Aorta (tissue), 5 donors: Measurements from ENCODE around the gene APPBP2. TPM values are rescaled to one million over a fixed set of nuclear protein-coding genes. Genes with fewer than 3 reads are reported as not detected.
A peak's percentile ranks its signal among the peaks of the same experiment; 100 is the strongest.
"Not testable (repeated sequence)": the region's sequence is repeated elsewhere in the genome, so short reads cannot be mapped to it uniquely, and the experiment has no call there.

Source experiments
- ATAC-seq: fragments of 200-7000 bp; cut with Tn5 transposase; one replicate; pipeline ENCODE4 v1.9.1; 2022; ENCODE audit warnings: moderate library complexity; ENCODE audit not compliant: low FRiP score
- DNase-seq, 2 donors: peaks; one replicate each; pipeline ENCODE4 v3.0.0-alpha.2; 2020
- H3K27ac ChIP-seq, 2 donors: one replicate each; pipeline ENCODE4 v1.5.1; 2013; ENCODE audit warnings: low read length in 2 of 2, mild to moderate bottlenecking in 2 of 2, moderate library complexity in 2 of 2, control low read depth in 1 of 2, inconsistent platforms in 1 of 2, low read depth in 1 of 2
- H3K27me3 ChIP-seq, 2 donors: one replicate each; pipeline ENCODE4 v1.6.1; 2013; ENCODE audit warnings: control low read depth in 1 of 2, low read length in 1 of 2, mild to moderate bottlenecking in 1 of 2, moderate library complexity in 1 of 2; ENCODE audit not compliant: insufficient read depth in 2 of 2, control insufficient read depth in 1 of 2
- H3K36me3 ChIP-seq, 2 donors: one replicate each; pipeline ENCODE4 v1.6.1; 2013; ENCODE audit warnings: control low read depth in 1 of 2, low read length in 1 of 2, mild to moderate bottlenecking in 1 of 2; ENCODE audit not compliant: insufficient read depth in 2 of 2, control insufficient read depth in 1 of 2
- H3K4me1 ChIP-seq, 2 donors: one replicate each; pipeline ENCODE4 v1.6.1; 2013; ENCODE audit warnings: low read length in 2 of 2, control low read depth in 1 of 2, mild to moderate bottlenecking in 1 of 2, moderate library complexity in 1 of 2; ENCODE audit not compliant: insufficient read depth in 2 of 2, control insufficient read depth in 1 of 2
- H3K4me3 ChIP-seq, 2 donors: one replicate each; pipeline ENCODE4 v1.5.1; 2013; ENCODE audit warnings: low read length in 2 of 2, control low read depth in 1 of 2, mild to moderate bottlenecking in 1 of 2
- H3K9me3 ChIP-seq: one replicate; pipeline ENCODE4 v1.6.1; 2013; ENCODE audit warnings: mild to moderate bottlenecking, low read length; ENCODE audit not compliant: control insufficient read depth
- WGBS, 2 donors: extraction: QIAGEN DNeasy Blood & Tissue Kit; methylation state at CpG; one replicate each; pipeline ENCODE4 v1.1.7; 2013; 5-methylcytosine and 5-hydroxymethylcytosine counted together
- intact Hi-C, 2 donors: fragments of 100-400 bp; cut with DNase I; formaldehyde crosslinking; loops; one replicate each; pipeline versions ENCODE4 v1.14.2 to v1.15.0; 2022
- polyA plus RNA-seq, 2 donors: library from polyadenylated mRNA; stranded (reverse); fragments of 200-250 nt; gene quantifications; one replicate each; pipeline ENCODE4 v1.2.3, GENCODE V29; 2013
- total RNA-seq, 2 donors: library from RNA; stranded (reverse); fragmentation: NEBNext Ultra II Directional; extraction: Animal tissue kit (Norgen Biotek cat#: 25700); gene quantifications; one replicate each; pipeline ENCODE4 v1.2.1, GENCODE V29; 2021
- donor health status: healthy with polysubstance abuse.
- donor health status: Bipolar disorder and iron deficiency.
- donor health status: DM: no; HTN: no; CAD: no.
- donor health status: DM: no; HTN: no; CAD: no.
- donor health status: DM: yes; HTN: yes; CAD: no.

Gene APPBP2
- total and polyA plus RNA-seq, 4 donors = 4.5 to 49.3 (median 24.6) TPM

GRCh38 chr17:60443713-60444112, 82.3 kb downstream of the APPBP2 start:
- H3K36me3 ChIP-seq = no peaks in the 10 kb centered on the region
- 26 to 29% methylated on average over 6 of the region's 6 CpGs for WGBS, 2 donors

DNA sequence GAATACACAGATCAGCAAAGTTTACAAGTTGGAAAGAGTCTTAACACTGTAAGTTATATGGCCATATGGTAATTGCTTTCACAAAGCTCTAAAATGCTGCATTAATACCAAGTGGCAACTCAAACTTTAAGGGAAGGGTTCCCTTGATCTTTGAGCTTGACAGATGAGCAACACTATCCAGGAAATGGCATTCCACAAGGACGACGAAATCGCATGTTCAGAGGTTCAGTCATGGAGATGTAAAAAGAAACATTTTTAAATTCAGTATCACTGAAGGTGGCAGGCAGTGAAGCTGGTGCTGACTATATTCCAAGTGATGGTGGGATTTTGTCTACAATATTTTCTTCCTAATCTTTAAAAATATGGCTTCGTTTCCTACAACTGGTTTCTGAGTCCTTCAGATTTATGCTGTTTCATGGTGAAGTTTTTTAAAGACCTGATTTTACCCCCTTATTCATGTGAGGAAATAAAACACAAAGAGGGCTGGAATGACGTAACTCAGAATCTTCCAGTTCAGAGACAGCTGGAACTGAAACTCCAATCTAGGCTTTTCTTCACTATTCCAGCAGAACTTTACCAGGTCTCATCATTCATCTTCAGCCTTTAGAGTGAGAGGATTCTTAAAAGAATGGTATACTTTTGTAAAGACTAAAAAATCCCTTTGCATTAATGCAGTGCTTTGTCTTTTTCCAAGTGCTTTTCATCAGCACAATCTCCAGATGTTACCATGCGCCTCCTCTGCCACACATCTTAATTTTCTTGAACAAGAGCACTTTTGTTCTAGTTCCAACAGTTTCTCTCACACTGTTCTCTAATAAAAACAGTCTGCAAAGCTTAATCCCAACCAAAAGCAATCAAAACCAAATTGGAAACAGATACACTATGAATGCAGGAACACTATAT, 83.5 kb downstream of the APPBP2 start:
- no peaks in the 10 kb centered on the region for H3K36me3 ChIP-seq
- H3K27me3 ChIP-seq = no peaks in the 10 kb centered on the region
- ATAC-seq (no peak), DNase-seq (no peak)
- H3K27ac ChIP-seq = no peak overlapping the region
- intact Hi-C loops = loop anchor here in 1 of 2 donors (10.0 kb wide), 1 partner anchor 202 kb away; no protein-coding TSS in a partner anchor
- no peaks in the 10 kb centered on the region for H3K9me3 ChIP-seq
- no peak overlapping the region for H3K4me3 ChIP-seq
- 54 to 56% methylated on average over 6 of the region's 6 CpGs for WGBS, 2 donors
- H3K4me1 ChIP-seq = no peaks in the 10 kb centered on the region

More at GRCh38 chr17:60443713-60444112, 82.3 kb downstream of the APPBP2 start:
- intact Hi-C loops = loop anchor here in 1 of 2 donors (10.0 kb wide), 1 partner anchor 201 kb away; no protein-coding TSS in a partner anchor
- Histone ChIP-seq H3K4me3 (no peak overlapping the region), H3K9me3 (no peaks in the 10 kb centered on the region), H3K4me1 (no peaks in the 10 kb centered on the region), H3K27me3 (no peaks in the 10 kb centered on the region), H3K27ac (no peak overlapping the region)
- ATAC-seq = no peak
- no peak for DNase-seq

DNA sequence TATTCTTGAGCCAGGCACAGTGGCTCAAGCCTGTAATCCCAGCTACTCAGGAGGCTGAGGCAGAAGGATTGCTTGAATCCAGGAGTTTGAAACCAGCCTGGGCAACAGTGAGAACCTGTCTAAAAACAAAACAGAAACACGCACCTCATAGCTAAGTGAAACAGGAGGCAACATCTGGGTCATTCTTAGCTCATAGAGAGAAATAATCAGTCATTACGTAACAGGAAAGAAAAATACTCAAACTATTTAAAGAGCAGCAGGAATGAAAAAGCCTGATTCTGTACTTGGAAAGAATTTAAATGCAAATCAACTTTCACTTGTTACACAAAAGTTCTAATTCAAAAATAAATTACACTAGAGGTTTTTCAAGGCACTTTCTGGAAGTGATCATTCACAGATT, 86.5 kb downstream of the APPBP2 start:
- no peak for ATAC-seq
- intact Hi-C loops = loop anchor here (5.0 to 10.0 kb wide), 3 partner anchors 297 to 332 kb away; no protein-coding TSS in a partner anchor
- 5% methylated on average over 2 of the region's 2 CpGs for WGBS, 2 donors

GRCh38 chr17:60436676-60437075, 89.4 kb downstream of the APPBP2 start:
- no peak for DNase-seq
- Histone ChIP-seq H3K27me3 (no peaks in the 10 kb centered on the region), H3K4me3 (no peak overlapping the region), H3K4me1 (no peaks in the 10 kb centered on the region), H3K27ac (no peak overlapping the region), H3K9me3 (no peaks in the 10 kb centered on the region), H3K36me3 (no peaks in the 10 kb centered on the region)
- ATAC-seq = no peak
- intact Hi-C loops = loop anchor here (5.0 to 10.0 kb wide), 3 partner anchors 294 to 329 kb away; no protein-coding TSS in a partner anchor
- 44 to 59% methylated on average over 5 of the region's 5 CpGs for WGBS, 2 donors

More for the DNA sequence above, 86.5 kb downstream of the APPBP2 start:
- Histone ChIP-seq H3K9me3 (no peaks in the 10 kb centered on the region), H3K27ac (no peak overlapping the region), H3K27me3 (no peaks in the 10 kb centered on the region), H3K36me3 (no peaks in the 10 kb centered on the region), H3K4me1 (no peaks in the 10 kb centered on the region), H3K4me3 (no peak overlapping the region)
- no peak for DNase-seq

- Histone ChIP-seq H3K36me3 (no peaks in the 10 kb centered on the region), H3K4me3 (no peak overlapping the region), H3K27ac (peak overlapping the region in 1 of 2 donors; percentile 12), H3K4me1 (no peaks in the 10 kb centered on the region), H3K27me3 (no peaks in the 10 kb centered on the region), H3K9me3 (no peaks in the 10 kb centered on the region)
- WGBS, 2 donors = 62 to 66% methylated on average over 28 of the region's 28 CpGs
- ATAC-seq = peak; percentile 96
- intact Hi-C loops = loop anchor here (5.0 to 10.0 kb wide), 3 partner anchors 293 to 328 kb away; no protein-coding TSS in a partner anchor
- DNase-seq = peak; percentile 70 to 81
These were observed 90.5 kb downstream of the APPBP2 start for GRCh38 chr17:60435244-60436167.

DNA sequence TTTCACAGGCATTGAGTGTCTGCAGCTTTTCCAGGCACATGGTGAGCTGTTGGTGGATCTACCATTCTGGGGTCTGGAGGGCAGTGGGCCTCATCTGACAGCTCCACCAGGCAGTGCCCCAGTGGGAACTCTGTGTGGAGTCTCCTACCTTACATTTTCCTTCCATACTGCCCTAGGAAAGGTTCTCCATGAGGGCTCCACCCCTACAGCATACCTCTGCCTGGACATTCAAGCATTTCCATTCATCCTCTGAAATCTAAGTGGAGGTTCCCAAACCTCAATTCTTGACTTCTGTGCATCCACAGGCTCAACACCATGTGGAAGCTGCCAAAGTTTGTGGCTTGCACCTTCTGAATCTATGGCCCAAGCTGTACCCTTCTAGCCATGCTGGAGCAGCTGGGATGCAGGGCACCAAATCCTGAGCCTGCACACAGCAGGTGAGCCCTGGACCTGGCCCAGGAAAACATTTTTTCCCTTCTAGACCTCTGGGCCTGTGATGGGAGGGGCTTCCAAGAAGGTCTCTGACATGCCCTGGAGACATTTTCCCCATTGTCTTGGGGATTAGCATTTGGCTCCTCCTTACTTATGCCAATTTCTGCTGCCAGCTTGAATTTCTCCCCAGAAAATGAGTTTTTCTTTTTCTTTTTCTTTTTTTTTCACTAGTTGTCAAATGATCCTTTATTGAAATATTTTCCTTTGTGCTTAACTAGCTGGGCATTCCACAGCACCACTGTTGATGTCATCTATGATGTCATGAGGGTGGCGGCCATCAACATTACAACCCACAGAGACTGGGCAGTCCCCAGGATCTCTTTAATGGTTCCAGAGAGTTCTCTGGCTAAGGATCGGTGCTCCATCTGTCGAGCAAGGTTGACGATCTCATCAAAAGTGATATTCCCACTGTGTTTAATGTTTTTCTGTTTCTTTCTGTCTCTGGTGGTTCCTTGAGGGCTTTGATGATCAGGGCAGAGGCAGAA, 92.7 kb downstream of the APPBP2 start:
- H3K4me1 ChIP-seq, H3K36me3 ChIP-seq, H3K4me3 ChIP-seq, ATAC-seq, DNase-seq, H3K27ac ChIP-seq, H3K9me3 ChIP-seq, H3K27me3 ChIP-seq: not testable (repeated sequence)
- WGBS, 2 donors = 95 to 97% methylated on average over 4 of the region's 4 CpGs
- intact Hi-C loops = loop anchor here in 1 of 2 donors (10.0 kb wide), 1 partner anchor 299 kb away; no protein-coding TSS in a partner anchor

DNA sequence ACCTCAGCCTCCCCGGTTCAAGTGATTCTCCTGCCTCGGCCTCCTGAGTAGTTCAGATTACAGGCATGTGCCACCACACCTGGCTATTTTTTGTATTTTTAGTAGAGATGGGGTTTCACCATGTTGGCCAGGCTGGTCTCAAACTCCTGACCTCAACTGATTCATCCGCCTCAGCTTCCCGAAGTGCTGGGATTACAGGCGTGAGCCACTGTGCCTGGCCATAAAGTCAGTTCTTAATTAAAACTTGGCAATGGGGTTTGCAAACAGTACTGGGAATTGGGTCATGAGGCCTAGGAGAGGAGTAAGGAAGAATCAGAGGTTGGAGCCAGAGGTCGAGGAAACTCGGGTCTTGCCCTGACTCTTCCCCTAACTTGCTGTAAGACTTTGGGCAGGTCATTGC, 95.5 kb downstream of the APPBP2 start:
- intact Hi-C loops = loop anchor here in 1 of 2 donors (10.0 kb wide), 1 partner anchor 296 kb away; no protein-coding TSS in a partner anchor
- not testable (repeated sequence) for H3K4me1 ChIP-seq, H3K4me3 ChIP-seq, H3K9me3 ChIP-seq, DNase-seq, H3K27me3 ChIP-seq, H3K36me3 ChIP-seq, ATAC-seq, H3K27ac ChIP-seq
- WGBS, 2 donors = 93 to 95% methylated on average over 7 of the region's 7 CpGs
